ENCODE data around the gene RFX8.
"Not testable (repeated sequence)": the region's sequence is repeated elsewhere in the genome, so short reads cannot be mapped to it uniquely, and the experiment has no call there.

The RFX8 gene

GRCh38 chr2:101450965-101451364 lies 23.9 kb downstream of the RFX8 start:
- no peak for DNase-seq (ENCODE audit: low read depth in 1 of 2, low spot score in 1 of 2)
- TF ChIP-seq JUND (IDR thresholded peaks at IDR 0.05; ENCODE audit: low read depth), result no peak
- in situ Hi-C loops (cut with HindIII; ENCODE audit: low pct_unique_long_range_greater_than_20kb, low sequenced_read_pairs), result no loop called here

GRCh38 chr2:101446869-101447268 lies 28.0 kb downstream of the RFX8 start:
- DNase-seq (ENCODE audit: low read depth in 1 of 2, low spot score in 1 of 2), result no peak
- no peak for TF ChIP-seq JUND (IDR thresholded peaks at IDR 0.05; ENCODE audit: low read depth)
- in situ Hi-C loops (cut with HindIII; ENCODE audit: low pct_unique_long_range_greater_than_20kb, low sequenced_read_pairs), result no loop called here

GRCh38 chr2:101442667-101443061 lies 32.2 kb downstream of the RFX8 start:
- in situ Hi-C loops (cut with HindIII; ENCODE audit: low pct_unique_long_range_greater_than_20kb, low sequenced_read_pairs), result no loop called here
- peak in 1 of 2 experiments; percentile 6 for DNase-seq (ENCODE audit: low read depth in 1 of 2, low spot score in 1 of 2)
- no peak for TF ChIP-seq JUND (IDR thresholded peaks at IDR 0.05; ENCODE audit: low read depth)

GRCh38 chr2:101442042-101442666 lies 32.8 kb downstream of the RFX8 start:
- in situ Hi-C loops (cut with HindIII; ENCODE audit: low pct_unique_long_range_greater_than_20kb, low sequenced_read_pairs), result no loop called here
- no peak for DNase-seq (ENCODE audit: low read depth in 1 of 2, low spot score in 1 of 2)
- TF ChIP-seq JUND (IDR thresholded peaks at IDR 0.05; ENCODE audit: low read depth), result no peak

GRCh38 chr2:101440127-101440738 lies 34.7 kb downstream of the RFX8 start:
- in situ Hi-C loops (cut with HindIII; ENCODE audit: low pct_unique_long_range_greater_than_20kb, low sequenced_read_pairs), result no loop called here
- DNase-seq (ENCODE audit: low read depth in 1 of 2, low spot score in 1 of 2), result no peak
- TF ChIP-seq JUND (IDR thresholded peaks at IDR 0.05; ENCODE audit: low read depth), result no peak

- TF ChIP-seq JUND (IDR thresholded peaks at IDR 0.05; ENCODE audit: low read depth), result no peak
- in situ Hi-C loops (cut with HindIII; ENCODE audit: low pct_unique_long_range_greater_than_20kb, low sequenced_read_pairs), result no loop called here
- DNase-seq (ENCODE audit: low read depth in 1 of 2, low spot score in 1 of 2), result no peak
Observed at GRCh38 chr2:101439716-101440115, 35.2 kb downstream of the RFX8 start.

GRCh38 chr2:101438555-101438954 lies 36.4 kb downstream of the RFX8 start:
- in situ Hi-C loops (cut with HindIII; ENCODE audit: low pct_unique_long_range_greater_than_20kb, low sequenced_read_pairs); DNase-seq (ENCODE audit: low read depth in 1 of 2, low spot score in 1 of 2): not testable (repeated sequence)

- no peak for TF ChIP-seq JUND (IDR thresholded peaks at IDR 0.05; ENCODE audit: low read depth)
- in situ Hi-C loops (cut with HindIII; ENCODE audit: low pct_unique_long_range_greater_than_20kb, low sequenced_read_pairs), result no loop called here
- DNase-seq (ENCODE audit: low read depth in 1 of 2, low spot score in 1 of 2), result no peak
Observed at GRCh38 chr2:101435001-101435862, 39.7 kb downstream of the RFX8 start.

GRCh38 chr2:101433465-101433864 lies 41.4 kb downstream of the RFX8 start:
- in situ Hi-C loops (cut with HindIII; ENCODE audit: low pct_unique_long_range_greater_than_20kb, low sequenced_read_pairs), result no loop called here
- no peak for DNase-seq (ENCODE audit: low read depth in 1 of 2, low spot score in 1 of 2)
- no peak for TF ChIP-seq JUND (IDR thresholded peaks at IDR 0.05; ENCODE audit: low read depth)

GRCh38 chr2:101432411-101433181 lies 42.3 kb downstream of the RFX8 start:
- TF ChIP-seq JUND (IDR thresholded peaks at IDR 0.05; ENCODE audit: low read depth), result no peak
- in situ Hi-C loops (cut with HindIII; ENCODE audit: low pct_unique_long_range_greater_than_20kb, low sequenced_read_pairs), result no loop called here
- DNase-seq (ENCODE audit: low read depth in 1 of 2, low spot score in 1 of 2), result no peak

GRCh38 chr2:101431486-101431885 lies 43.4 kb downstream of the RFX8 start:
- in situ Hi-C loops (cut with HindIII; ENCODE audit: low pct_unique_long_range_greater_than_20kb, low sequenced_read_pairs), result no loop called here
- TF ChIP-seq JUND (IDR thresholded peaks at IDR 0.05; ENCODE audit: low read depth), result no peak
- no peak for DNase-seq (ENCODE audit: low read depth in 1 of 2, low spot score in 1 of 2)

- DNase-seq (ENCODE audit: low read depth in 1 of 2, low spot score in 1 of 2), result no peak
- no peak for TF ChIP-seq JUND (IDR thresholded peaks at IDR 0.05; ENCODE audit: low read depth)
- in situ Hi-C loops (cut with HindIII; ENCODE audit: low pct_unique_long_range_greater_than_20kb, low sequenced_read_pairs), result no loop called here
Observed at GRCh38 chr2:101430156-101430555, 44.8 kb downstream of the RFX8 start.
